ENCODE data around the gene CCDC201.
"Not testable (repeated sequence)": the region's sequence is repeated elsewhere in the genome, so short reads cannot be mapped to it uniquely, and the experiment has no call there.

The CCDC201 gene

GRCh38 chr7:45817016-45817415 lies 55.9 kb downstream of the CCDC201 start:
- DNase-seq, result not testable (repeated sequence)

DNA sequence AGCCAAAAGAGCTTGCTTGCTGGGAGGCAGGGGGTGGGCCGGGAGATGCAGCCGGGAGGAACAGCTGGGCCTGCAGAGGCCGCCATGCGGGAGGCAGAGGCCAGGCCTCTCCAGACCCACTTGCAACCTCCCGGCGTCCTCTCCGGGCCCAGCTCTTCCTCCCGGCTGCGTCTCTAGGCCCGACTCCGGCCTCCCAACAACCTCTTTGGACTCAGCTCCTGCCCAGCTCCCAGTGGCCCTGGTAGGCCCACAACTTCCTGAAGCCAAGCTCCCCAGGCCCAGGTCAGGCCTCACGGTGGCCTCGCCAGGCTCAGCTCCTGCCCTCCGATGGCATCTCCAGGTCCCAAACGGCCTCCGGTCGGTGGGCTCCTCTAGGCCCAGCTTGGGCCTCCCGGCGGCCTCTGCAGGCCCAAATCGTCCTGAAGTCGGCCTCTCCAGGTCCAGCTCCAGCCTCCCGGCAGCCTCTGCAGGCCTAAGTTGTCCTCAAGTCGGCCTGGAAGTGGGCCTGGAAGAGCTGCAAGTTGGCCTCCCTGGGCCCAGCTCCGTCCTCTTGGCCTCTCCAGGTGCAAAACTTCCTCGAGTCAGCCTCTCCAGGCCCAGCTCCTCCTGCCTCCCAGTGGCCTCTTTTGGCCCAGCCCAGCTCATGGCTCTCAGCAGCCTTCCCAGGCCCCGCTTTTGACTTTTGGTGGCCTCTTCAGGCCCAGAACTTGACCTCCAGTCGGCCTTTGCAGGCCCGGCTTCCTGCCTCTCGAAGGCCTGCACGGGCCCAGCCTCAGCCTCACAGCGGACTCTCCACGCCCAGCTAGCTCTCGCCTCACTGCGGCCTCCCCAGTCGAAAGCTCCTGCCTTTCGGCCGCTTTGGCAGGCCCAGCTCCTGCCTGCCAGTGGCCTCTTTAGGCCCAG lies 58.4 kb downstream of the CCDC201 start:
- DNase-seq, result not testable (repeated sequence)

DNA sequence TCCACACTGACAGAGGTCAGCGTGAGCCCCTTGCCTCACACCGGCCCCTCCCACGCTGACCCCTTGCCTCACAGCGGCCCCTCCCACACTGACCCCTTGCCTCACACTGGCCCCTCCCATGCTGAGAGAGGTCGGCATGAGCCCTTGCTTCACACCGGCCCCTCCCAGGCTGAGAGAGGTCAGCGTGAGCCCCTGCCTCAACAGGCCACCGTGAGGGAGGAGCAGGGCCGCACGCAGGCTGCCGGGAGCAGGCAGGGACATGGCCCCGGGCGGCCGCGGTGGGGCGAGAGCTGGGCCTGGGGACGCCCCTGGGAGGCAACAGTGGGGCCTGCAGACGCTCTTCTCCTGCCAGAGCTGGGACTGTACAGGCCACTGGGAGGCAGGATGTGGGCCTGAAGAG lies 59.1 kb downstream of the CCDC201 start:
- not testable (repeated sequence) for DNase-seq

DNA sequence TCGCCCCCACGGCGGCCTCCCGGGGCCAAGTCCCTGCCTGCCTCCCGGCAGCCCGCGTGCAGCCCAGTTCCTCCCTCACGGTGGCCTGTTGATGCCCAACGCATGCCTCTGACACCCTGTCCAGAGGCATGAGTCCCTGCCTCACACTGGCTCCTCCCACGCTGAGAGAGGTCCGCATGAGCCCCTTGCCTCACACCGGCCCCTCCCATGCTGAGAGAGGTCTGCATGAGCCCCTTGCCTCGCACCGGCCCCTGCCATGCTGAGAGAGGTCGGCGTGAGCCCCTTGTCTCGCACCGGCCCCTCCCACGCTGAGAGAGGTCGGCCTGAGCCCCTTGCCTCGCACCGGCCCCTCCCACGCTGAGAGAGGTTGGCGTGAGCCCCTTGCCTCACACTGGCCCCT lies 59.9 kb downstream of the CCDC201 start:
- no peak for DNase-seq

- DNase-seq, result not testable (repeated sequence)
These were observed 61.1 kb downstream of the CCDC201 start for GRCh38 chr7:45811652-45812234.

- not testable (repeated sequence) for DNase-seq
These were observed 62.4 kb downstream of the CCDC201 start for GRCh38 chr7:45810451-45811005.

All from fibroblast of skin of scalp (primary cell).